Endometrial microvascular endothelial cells (primary cell): ENCODE measurements around the gene GPC5. TPM values are rescaled to one million over a fixed set of nuclear protein-coding genes. Genes with fewer than 3 reads are reported as not detected.
"Not testable (repeated sequence)": the region's sequence is repeated elsewhere in the genome, so short reads cannot be mapped to it uniquely, and the experiment has no call there.

Source experiments
- in situ Hi-C: cut with HindIII; loops from 2 replicates; pipeline ENCODE4 v1.10.0; 2017; ENCODE audit warnings: low sequenced_read_pairs, low pct_unique_long_range_greater_than_20kb; ENCODE audit errors: inconsistent ontology term
- total RNA-seq: library from RNA; depleted of rRNA; stranded (reverse); fragments of >200 nt; gene quantifications from one replicate; pipeline ENCODE4 v1.2.3, GENCODE V29; 2015; ENCODE audit errors: inconsistent ontology term

Gene GPC5
- total RNA-seq, 1 donor from 2014 or later, result 0.46 TPM

- in situ Hi-C loops, result no loop called here
Measured at GRCh38 chr13:91664039-91664438, 265.6 kb downstream of the GPC5 start.

- in situ Hi-C loops, result no loop called here
Measured at GRCh38 chr13:91667486-91667885, 269.1 kb downstream of the GPC5 start.

GRCh38 chr13:91668866-91669495 is 270.6 kb downstream of the GPC5 start:
- in situ Hi-C loops, result no loop called here

- in situ Hi-C loops, result not testable (repeated sequence)
Measured at GRCh38 chr13:91674347-91674746, 275.9 kb downstream of the GPC5 start.

- in situ Hi-C loops, result no loop called here
Measured at GRCh38 chr13:91684746-91685145, 286.3 kb downstream of the GPC5 start.

GRCh38 chr13:91690944-91691343 is 292.5 kb downstream of the GPC5 start:
- in situ Hi-C loops, result no loop called here

GRCh38 chr13:91693466-91693865 is 295.0 kb downstream of the GPC5 start:
- in situ Hi-C loops, result no loop called here

GRCh38 chr13:91698308-91698707 is 299.9 kb downstream of the GPC5 start:
- in situ Hi-C loops, result no loop called here

GRCh38 chr13:91698767-91699166 is 300.3 kb downstream of the GPC5 start:
- in situ Hi-C loops, result no loop called here

- in situ Hi-C loops, result no loop called here
Measured at GRCh38 chr13:91699863-91700262, 301.4 kb downstream of the GPC5 start.

GRCh38 chr13:91701975-91702374 is 303.6 kb downstream of the GPC5 start:
- in situ Hi-C loops, result no loop called here

GRCh38 chr13:91702411-91702810 is 304.0 kb downstream of the GPC5 start:
- in situ Hi-C loops, result no loop called here

- in situ Hi-C loops, result no loop called here
Measured at GRCh38 chr13:91704398-91704797, 306.0 kb downstream of the GPC5 start.

- in situ Hi-C loops, result no loop called here
Measured at GRCh38 chr13:91708558-91708957, 310.1 kb downstream of the GPC5 start.

GRCh38 chr13:91709180-91709579 is 310.8 kb downstream of the GPC5 start:
- in situ Hi-C loops, result no loop called here

GRCh38 chr13:91710733-91711132 is 312.3 kb downstream of the GPC5 start:
- in situ Hi-C loops, result no loop called here

- in situ Hi-C loops, result no loop called here
Measured at GRCh38 chr13:91714855-91715254, 316.4 kb downstream of the GPC5 start.

GRCh38 chr13:91716436-91717065 is 318.1 kb downstream of the GPC5 start:
- in situ Hi-C loops, result no loop called here

GRCh38 chr13:91719033-91719432 is 320.6 kb downstream of the GPC5 start:
- in situ Hi-C loops, result no loop called here

- in situ Hi-C loops, result no loop called here
Measured at GRCh38 chr13:91721413-91721812, 323.0 kb downstream of the GPC5 start.
